HG03025 (cell line): Measurements from ENCODE around the gene DSTYK.

Experiments
- ATAC-seq: cut with Tn5 transposase; IDR thresholded peaks from one replicate; pipeline ENCODE4 v1.9.1; 2021; ENCODE audit warnings: mild to moderate bottlenecking, moderate library complexity; ENCODE audit not compliant: unreplicated experiment, low FRiP score

DSTYK gene

DNA sequence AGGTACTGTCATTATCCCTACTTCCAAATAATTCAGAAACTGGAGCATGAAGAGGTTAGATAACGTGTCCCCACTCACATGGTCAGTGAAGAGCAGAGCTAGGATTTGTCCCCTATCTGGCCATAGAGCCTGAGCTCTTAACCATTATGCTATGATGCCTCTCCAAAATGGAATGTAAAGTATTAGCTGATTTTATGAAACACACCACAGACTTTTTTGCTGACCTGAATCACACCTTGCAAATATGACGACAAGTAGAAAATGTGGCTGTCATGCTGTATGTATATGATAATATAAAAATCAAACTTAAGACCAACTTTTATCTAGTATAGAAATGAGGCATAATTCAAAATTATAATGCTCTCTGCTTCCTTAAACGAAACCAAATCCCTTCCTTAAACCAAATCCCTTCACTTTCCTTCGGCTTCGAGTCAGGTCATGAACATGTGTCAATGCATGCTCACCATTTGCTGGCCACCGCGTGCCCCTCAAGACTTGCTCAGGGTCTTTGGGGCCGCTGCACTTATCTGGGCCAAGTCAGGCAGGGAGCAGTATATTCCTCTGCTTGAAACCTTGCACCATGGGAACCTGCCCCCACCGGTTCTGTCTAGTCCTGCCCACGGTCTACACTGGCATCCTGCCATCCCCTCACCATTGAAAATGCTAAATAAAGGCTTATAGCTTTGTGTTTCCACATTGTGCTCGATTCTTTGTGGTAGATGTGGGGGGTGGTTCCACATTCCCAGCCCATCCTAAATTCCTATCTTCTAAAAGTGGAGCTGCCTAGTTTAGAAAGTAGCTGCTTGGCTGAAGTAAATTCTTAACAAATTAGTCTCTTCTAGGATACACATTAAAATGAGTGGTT lies 14.6 kb upstream of the DSTYK start:
- ATAC-seq, result no peak

DNA sequence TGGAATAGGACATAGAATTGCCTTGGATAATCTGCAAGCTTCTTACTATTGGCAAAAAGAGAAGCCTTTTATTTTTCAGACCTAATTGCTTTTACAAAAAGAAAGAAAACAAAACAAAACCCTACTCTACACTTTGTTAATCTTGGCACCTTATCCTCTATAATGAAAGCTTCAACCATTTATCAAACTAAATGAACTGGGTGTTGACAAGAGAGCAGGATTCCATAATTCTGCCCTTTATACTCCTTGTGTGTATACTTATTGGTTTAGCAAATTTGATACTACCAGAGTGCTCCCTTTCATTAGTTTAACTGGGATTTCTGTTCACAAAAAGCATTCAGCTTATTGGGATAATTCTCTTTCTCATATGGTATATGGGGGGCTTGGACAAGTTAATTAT lies 13.2 kb upstream of the DSTYK start:
- no peak for ATAC-seq

DNA sequence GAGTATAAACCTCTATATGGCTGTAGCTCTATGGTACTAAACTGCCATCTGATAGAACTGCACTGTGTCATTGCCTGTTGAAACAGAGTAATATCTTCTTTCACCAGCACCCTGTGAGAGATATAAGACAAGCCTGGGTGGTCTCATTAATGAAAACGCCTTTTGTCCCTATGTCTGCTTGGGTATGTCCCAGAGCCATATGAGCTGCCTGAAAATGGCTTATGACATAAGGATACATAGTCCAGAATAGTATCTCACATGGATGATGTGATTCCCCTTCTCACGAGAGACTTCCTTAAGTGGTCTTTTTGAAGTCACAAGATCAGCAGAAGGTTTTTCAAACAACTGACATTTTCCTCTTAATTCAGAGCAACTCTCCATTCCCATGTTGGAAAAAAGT lies 8.9 kb upstream of the DSTYK start:
- no peak for ATAC-seq

DNA sequence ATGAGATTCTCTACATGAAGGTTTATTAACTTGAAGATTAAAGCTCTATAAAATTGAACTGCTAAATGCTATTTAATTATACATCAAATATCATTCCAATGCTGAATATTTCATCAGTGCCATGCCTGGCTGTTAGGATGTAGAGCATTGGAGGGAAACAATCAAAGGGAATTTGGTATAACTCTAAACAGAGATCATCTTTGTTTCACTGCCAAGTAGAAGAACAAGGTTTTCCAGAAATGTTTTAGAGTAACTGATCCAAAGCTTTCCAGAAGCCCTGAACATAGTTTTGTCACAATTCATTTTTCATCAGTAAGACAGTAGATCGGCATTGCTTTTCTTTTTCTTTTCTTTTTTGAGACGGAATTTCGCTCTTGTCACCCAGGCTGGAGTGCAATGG lies 5.9 kb upstream of the DSTYK start:
- no peak for ATAC-seq

DNA sequence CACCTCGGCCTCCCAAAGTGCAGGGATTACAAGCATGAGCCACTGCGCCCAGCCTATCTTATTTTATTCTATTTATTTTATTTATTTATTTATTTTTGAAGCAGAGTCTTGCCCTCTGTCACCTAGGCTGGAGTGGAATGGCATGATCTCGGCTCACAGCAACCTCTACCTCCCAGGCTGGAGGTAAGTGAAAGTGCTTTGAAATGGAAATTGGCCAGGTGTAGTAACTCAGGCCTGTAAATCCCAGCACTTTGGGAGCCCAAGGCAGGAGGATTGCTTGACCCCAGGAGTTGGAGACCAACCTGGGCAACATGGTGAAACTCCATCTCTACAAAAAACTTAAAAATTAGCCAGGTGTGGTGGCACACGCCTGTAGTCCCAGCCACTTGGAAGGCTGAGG lies 5.1 kb upstream of the DSTYK start:
- no peak for ATAC-seq

DNA sequence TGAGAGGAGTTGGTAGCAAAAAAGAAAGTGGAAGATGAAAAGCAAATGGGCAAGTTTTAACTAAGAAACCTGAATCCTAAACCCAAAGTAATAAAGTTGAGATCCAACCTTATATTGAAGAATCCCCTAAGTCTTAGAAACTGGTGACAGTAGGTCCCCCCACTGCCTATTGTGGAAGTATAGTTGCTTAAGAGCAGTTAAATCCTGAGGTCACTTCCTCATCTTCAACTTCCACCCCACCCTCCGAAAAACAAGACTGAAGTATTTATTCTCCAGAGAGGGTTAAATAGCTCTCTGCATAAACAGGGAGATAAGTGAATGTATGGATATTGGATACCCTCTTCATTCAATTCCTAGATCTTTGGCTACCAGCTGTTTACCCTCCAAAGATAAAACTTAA lies 3.3 kb upstream of the DSTYK start:
- ATAC-seq, result no peak

DNA sequence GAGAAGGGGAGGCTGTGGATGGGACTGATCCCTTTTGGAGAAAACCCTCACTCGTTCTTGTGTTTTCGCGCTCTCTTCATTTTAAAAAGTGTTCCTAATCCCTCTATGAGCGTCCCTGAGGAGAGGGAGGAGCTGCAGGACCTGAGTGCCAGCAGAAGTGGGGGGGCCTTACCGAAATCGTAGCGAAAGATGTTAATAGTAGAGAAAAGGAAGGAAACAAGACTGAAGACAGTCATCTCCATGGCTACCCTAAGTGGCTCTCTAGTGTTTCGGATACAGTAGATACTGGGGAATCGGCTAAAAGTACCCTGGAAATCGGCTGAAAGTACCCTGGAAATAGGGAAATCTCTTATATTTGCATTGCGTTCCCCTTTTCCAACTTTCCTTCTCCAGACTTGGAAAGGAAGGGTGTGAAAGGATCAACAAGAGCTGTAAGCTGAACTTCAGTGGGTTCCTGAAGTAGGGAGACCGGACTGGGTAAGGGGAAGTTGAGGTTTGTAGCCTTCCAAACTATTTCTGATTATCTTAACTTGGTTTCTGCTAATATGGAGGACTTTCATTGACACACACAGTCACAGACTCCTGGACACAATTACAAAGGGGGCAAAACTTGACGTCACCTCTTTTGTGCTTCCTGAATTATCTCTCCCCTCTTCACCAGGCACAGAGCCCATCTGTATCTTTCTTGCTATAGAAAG lies 486 bp upstream of the DSTYK start:
- peak; percentile 15 for ATAC-seq

DNA sequence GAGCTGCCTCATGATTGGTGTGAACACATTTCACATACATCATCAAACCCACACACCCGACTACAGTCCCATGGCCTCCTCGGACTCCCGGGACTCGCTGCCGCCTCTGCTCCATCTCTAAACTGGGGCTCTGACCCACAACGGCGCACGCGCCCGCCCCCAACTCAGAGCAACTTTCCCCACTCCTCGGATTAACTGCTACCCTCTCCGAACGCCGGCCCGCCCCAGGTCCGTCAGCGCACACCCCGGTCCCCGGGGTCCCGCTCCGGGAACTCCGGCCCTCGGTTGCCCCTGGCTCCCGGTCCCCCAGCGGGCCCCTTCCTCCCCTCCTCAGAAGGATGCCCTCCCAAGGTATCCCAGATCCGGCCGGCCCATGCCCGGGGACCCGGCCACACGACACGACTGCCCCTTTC lies 740 bp downstream of the DSTYK start:
- peak; percentile 29 for ATAC-seq

DNA sequence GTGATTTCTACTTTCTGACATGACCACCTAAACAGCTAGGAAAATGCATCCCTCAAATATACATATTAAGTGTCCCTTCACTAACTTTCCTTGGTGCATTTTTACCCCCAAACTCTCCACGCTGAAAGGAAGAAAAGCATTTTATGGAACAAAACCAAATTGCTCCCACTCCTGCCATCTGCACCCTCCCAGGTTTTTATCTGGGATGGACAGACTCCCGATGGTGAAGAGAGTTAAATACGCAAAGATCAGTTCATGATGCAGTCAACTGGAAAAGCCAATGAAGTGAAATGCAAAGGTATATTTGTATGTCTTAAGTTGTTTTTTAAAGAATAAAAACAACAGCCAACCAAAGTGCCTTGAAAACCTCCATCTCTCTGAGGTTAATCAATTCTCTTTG lies 2.7 kb downstream of the DSTYK start:
- ATAC-seq, result no peak

DNA sequence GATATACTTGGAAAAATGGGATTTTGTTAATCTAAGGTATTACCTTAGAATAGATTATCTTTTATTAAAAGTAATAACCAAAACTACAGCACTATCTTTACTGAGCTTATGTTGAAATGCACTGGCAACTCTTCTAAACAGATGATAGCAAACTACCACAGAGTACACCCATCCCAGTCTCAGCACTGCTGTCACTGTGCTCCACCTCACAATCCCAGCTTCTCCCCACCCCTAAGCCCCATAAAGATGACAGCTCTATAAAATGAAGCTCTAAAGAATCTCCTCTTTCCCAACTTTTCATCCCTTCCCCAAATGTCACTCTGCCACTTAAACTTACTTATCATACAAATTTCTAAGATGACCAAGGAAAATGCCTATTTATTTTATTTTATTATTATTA lies 6.4 kb downstream of the DSTYK start:
- ATAC-seq, result no peak

DNA sequence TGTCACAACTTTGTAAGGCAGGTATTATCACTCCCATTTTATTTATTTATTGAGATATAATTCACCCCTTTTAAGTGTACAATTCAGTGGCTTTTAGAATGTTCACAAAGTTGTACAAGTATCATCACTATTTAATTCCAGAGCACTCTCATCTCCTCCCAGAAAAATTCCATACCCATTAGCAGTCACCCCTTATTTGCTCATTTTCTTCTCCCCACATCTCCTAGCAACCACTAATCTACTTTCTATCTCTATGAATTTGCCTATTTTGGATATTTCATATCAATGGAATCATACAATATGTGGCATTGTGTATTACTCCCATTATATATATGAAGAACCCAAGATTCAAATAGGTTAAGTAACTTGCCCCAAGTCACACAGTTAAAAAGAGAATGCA lies 7.0 kb downstream of the DSTYK start:
- no peak for ATAC-seq

DNA sequence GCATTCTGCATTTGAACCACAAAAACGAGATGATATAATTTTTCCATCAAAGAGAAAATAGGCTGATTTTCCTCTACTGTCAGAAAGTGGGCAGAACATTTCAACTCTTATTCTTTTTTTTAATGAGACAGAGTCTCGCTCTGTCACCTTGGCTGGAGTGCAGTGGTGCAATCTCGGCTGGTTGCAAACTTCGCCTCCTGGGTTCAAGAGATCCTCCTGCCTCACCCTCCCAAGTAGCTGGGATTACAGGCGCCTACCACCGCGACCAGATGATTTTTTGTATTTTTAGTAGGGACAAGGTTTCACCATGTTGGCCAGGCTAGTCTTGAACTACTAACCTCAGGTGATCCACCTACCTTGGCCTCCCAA lies 11.6 kb downstream of the DSTYK start:
- no peak for ATAC-seq

DNA sequence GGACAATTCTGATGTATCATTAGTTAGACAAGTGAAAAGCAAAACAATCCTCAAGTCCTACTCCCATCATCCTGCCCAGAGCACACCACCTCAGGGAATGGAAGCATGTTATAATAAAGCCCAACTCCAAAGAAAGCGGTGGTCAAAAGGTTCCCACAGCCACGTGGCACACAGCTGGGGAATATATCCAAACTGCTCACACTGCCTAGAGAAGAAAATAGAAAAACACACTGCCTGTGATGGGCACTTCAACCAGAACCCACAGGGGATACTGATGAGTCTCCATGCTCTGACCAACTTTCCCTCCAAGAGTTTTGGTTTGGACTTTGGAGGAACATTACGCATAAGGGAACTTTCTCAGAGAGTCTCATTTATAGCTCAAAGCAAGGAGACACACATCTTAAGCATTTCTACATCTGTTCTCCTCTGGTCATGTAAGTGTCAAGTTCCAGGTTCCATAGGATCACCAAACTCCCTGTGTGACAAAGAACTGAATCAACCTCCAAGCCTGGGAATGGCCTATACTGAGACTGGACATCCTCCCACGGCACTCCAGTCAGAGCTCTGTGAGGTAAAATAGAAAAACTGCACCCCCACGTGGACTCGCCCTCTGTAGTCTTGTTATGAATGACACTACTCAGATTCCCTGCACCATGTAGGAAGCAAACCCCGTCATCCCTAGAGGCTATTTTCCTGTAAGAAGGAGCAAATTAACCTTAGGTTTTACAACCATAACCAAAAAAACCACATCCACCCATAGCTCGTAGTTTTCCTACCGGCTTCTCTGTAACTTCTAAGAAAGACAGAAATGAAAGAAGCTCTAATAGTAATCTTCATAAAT lies 12.2 kb downstream of the DSTYK start:
- no peak for ATAC-seq

DNA sequence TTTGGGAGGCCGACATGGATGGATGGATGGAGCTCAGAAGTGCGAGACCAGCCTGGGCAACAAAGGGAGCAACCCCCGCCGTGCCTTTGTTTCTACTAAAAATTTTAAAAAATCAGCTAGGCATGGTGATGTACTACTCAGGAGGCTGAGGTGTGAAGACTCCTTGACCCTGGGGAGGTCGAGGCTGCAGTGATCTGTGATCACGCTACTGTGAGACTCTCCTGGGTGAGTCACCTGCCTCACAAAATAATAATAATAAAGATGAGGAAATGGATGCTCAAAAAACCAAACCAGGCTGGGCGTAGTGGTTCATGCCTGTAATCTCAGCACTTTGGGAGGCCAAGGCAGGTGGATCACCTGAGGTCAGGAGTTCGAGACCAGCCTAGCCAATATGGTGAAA lies 19.2 kb downstream of the DSTYK start:
- ATAC-seq, result no peak

DNA sequence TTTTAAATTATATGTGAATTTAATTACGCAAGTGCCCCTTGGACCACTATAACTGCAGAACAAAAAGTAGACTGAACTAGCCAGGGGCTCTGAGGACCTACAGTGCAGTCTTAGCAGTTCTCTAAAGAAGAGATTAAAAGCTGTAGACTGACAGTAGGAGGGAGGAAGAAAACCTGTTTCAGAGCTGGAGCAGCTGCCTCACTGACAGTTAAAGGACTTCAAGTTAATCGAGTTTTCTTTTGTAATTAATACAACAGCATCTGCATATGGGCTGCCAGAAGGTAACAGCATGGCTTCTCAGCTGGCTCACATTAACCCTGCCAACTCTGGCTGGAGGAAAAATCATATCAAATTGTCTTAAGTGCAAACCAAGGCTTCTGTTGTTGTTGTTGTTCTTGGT lies 19.9 kb downstream of the DSTYK start:
- no peak for ATAC-seq

DNA sequence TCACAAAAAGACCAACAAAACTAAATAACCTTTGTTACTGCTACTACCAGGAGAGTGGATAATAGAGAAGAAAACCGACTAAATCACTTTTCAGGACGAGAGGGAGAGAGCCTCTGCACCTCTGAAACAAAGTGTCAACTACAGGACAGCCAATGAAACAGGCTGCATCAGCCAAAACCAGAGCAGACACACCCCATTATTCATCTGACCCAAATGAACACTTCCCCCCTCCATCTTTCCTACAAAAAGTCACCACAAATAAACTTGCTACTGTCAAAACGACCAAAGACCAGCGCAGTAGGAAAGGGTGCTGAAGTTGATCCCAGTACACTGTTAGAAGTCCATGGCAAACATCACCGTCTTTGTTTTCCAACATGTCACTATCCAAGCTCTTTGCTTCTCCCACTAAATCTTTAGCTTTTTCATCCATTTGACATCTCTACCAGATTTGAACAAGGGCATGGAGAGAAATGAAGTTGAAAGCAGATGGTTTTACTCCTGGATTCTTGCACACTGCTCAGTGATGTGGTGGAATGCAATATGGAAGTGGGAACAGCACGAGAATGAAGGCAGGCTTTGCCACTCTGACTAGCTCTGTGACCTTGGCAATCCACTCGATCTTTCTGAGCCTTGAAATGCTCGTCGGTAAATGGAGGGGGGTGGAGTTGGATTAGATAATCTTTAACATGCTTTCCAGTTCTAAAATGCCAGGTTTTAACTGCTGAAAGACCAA lies 20.5 kb downstream of the DSTYK start:
- ATAC-seq, result no peak

DNA sequence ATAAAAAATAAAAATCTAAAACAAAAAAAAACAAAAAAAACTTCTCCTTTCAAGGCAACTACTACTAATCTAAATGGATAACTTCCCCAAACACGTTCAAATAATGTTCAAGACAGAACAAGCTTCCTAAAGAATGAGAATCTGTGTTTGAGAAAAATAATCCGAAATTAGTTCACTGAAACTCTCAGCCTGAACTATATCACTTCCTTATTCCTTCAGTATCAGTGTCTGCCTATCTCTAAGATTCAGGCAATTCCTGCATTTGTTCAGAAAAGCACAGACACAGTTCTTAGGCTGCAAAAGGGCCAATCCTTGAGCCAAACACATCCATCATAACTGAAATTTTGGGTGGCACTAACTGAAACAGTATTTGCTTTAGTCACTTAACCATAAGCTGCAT lies 22.4 kb downstream of the DSTYK start:
- no peak for ATAC-seq

DNA sequence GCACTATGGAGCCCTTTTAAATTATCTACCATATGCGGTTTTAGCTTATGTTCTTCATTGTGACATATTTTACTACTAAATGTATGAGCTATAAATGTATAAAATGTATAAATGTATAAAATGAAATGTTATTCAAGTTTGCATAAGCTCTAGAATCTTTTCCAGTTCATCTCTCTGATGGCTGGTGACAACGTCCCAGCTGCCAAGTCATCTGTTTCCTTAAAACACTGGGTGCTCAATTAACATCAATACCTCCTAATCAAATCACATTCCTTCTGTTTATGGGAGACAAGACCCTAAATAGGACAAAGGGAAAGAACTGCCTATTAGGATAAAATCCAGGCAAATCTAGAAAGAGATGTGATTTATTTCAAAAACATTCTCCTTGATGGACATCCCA lies 22.9 kb downstream of the DSTYK start:
- ATAC-seq, result no peak

DNA sequence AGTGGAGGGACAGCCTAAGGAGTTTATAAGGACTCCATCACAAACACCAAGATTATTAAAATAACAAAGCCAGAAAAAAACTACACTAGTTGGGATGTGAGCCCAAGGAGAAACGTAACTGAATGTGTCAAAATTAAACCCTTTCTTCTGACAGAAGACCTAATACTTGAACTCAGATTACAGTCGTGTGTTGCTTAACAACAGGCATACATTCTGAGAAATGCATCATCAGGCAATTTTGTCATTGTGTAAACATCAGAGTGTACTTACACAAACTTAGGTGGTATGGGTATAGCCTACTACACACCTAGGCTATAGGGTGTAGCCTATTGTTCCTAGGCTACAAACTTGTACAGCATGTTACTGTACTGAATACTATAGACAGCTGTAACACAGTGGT lies 23.4 kb downstream of the DSTYK start:
- ATAC-seq, result no peak

DNA sequence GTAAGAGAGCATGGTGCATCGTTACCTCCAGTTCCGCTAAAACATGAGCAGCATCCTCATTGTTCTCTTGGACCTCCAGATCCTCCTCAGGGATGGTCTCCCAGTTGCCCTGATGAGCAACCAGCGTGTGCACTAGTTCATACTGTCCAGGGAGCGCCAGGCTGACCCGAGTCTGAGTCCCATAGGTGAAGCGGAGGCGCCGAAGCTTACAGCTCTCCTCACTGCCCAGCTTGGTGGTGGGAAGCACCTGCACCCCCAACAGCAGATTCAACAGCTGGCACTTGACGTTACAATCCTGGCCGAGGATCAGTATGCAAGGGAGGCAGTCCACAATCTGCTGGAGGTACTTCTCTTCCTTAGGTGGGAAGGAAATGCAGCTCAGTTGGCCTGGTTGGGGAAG lies 24.1 kb downstream of the DSTYK start:
- ATAC-seq, result no peak

DNA sequence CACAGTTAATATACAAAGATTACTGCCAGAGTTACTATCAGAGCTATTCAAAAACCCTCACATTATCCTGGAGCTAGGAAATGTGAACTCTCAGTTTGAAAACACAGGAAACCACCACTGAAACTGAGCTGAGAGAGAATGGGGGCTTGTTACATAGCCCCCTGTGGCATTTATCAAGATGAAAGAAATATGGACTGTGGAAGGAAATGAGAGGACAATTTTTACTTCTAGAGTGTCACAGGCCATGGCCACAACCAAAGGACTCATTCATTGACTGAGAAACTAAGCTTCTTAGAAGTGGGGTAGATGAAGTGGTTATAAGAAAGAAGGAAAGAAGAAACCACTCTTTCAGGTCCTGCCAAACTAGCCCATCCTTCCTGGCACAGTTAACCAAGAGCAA lies 25.3 kb downstream of the DSTYK start:
- ATAC-seq, result no peak
